Stimulated activated CD4-positive, alpha-beta T cell treated with anti-CD3 and anti-CD28 coated beads, Interleukin-4, amount 100 ng/mL, for 24 hours (primary cell): Measurements from ENCODE around the gene S100A3.
"Not testable (repeated sequence)": the region's sequence is repeated elsewhere in the genome, so short reads cannot be mapped to it uniquely, and the experiment has no call there.

Experiments
- DNase-seq: peaks from one replicate; pipeline ENCODE4 v3.0.0-alpha.2; 2020

The S100A3 gene

GRCh38 chr1:153534226-153534924 is 14.7 kb downstream of the S100A3 start:
- no peak for DNase-seq

GRCh38 chr1:153533689-153534201 is 15.3 kb downstream of the S100A3 start:
- DNase-seq: no peak

GRCh38 chr1:153532769-153533599 is 16.1 kb downstream of the S100A3 start:
- DNase-seq: peak; percentile 80

- DNase-seq: peak; percentile 46
Measured at GRCh38 chr1:153532181-153532580, 16.9 kb downstream of the S100A3 start.

GRCh38 chr1:153531638-153532037 is 17.4 kb downstream of the S100A3 start:
- DNase-seq: no peak

- DNase-seq: no peak
Measured at GRCh38 chr1:153527683-153528040, 21.4 kb downstream of the S100A3 start.

GRCh38 chr1:153527023-153527682 is 21.9 kb downstream of the S100A3 start:
- DNase-seq: no peak

- no peak for DNase-seq
Measured at GRCh38 chr1:153526132-153526543, 22.9 kb downstream of the S100A3 start.

GRCh38 chr1:153525088-153525728 is 23.9 kb downstream of the S100A3 start:
- no peak for DNase-seq

- DNase-seq: not testable (repeated sequence)
Measured at GRCh38 chr1:153522353-153523048, 26.6 kb downstream of the S100A3 start.

- DNase-seq: not testable (repeated sequence)
Measured at GRCh38 chr1:153521808-153522207, 27.2 kb downstream of the S100A3 start.

- DNase-seq: no peak
Measured at GRCh38 chr1:153520818-153521476, 28.1 kb downstream of the S100A3 start.

GRCh38 chr1:153520137-153520691 is 28.8 kb downstream of the S100A3 start:
- DNase-seq: not testable (repeated sequence)

GRCh38 chr1:153519242-153519641 is 29.8 kb downstream of the S100A3 start:
- no peak for DNase-seq

- DNase-seq: no peak
Measured at GRCh38 chr1:153515504-153516394, 33.3 kb downstream of the S100A3 start.

GRCh38 chr1:153513666-153514065 is 35.4 kb downstream of the S100A3 start:
- DNase-seq: no peak

GRCh38 chr1:153513023-153513422 is 36.0 kb downstream of the S100A3 start:
- no peak for DNase-seq

- peak; percentile 86 for DNase-seq
Measured at GRCh38 chr1:153510984-153511410, 38.1 kb downstream of the S100A3 start.

GRCh38 chr1:153509729-153510354 is 39.2 kb downstream of the S100A3 start:
- peak; percentile 75 for DNase-seq

- DNase-seq: no peak
Measured at GRCh38 chr1:153509036-153509435, 40.0 kb downstream of the S100A3 start.
